ENCODE measurements around the gene DNAH17.

DNA sequence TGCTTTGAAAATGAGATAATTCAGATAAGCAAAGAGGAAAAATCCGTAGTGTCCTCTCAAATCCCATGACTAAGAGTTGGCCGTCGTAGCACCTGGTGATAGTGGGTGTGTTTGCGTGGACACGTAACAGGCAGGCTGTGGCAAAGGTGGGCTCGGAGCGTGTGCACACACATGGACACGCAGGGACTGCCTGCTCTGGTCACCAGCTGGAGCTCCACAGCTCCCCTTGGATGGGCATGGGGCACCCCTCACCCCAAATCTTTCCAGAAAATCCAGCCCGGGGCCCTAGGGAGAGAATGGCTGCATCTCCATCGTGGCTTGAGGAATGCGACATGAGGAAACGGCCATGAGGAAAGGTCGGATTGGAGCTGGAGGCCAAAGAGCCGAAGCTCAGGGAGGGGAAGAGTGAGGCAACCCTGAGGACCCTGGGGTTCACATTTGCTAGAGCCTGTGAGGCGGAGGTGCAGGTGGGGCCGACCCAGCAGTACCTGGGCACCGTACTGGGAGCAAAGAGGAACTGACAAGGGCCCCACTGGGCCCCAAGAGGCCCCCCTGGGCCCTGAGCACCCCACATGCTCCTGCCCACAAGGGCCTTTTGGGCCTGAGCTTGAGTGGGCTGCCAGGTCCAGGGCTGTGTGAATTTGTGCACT, 51.6 kb downstream of the DNAH17 start:
- TF ChIP-seq, protein P1, sequence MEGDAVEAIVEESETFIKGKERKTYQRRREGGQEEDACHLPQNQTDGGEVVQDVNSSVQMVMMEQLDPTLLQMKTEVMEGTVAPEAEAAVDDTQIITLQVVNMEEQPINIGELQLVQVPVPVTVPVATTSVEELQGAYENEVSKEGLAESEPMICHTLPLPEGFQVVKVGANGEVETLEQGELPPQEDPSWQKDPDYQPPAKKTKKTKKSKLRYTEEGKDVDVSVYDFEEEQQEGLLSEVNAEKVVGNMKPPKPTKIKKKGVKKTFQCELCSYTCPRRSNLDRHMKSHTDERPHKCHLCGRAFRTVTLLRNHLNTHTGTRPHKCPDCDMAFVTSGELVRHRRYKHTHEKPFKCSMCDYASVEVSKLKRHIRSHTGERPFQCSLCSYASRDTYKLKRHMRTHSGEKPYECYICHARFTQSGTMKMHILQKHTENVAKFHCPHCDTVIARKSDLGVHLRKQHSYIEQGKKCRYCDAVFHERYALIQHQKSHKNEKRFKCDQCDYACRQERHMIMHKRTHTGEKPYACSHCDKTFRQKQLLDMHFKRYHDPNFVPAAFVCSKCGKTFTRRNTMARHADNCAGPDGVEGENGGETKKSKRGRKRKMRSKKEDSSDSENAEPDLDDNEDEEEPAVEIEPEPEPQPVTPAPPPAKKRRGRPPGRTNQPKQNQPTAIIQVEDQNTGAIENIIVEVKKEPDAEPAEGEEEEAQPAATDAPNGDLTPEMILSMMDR (IDR thresholded peaks at IDR 0.05): no peak
- no peak for TF ChIP-seq POLR2A (IDR thresholded peaks at IDR 0.05)

All from lower leg skin (tissue), 3 donors.